Body of pancreas (tissue), 4 donors: ENCODE measurements around the gene TSHZ2.

Experiments
- CTCF ChIP-seq, 7 experiments: fragments of 450-650 bp in 4 of 7; fragments of 200-600 bp in 3 of 7; sonication (generic) in 3 of 7; IDR thresholded peaks; one replicate each; pipeline ENCODE4 v1.5.1; 2016 to 2019; ENCODE audit warnings: antibody characterized with exemption in 7 of 7
- POLR2A ChIP-seq, 3 donors: fragments of 450-650 bp; IDR thresholded peaks; one replicate each; pipeline ENCODE4 v1.6.1; 2016; ENCODE audit warnings: antibody characterized with exemption in 3 of 3, mild to moderate bottlenecking in 2 of 3

- TF ChIP-seq CTCF (IDR thresholded peaks at IDR 0.05) (no peak), POLR2A (IDR thresholded peaks at IDR 0.05) (no peak)
Measured at GRCh38 chr20:53223626-53224172, 251.5 kb downstream of the TSHZ2 start.
